Body of pancreas (tissue), 4 donors: ENCODE measurements around the gene CCDC186. TPM values are rescaled to one million over a fixed set of nuclear protein-coding genes. Genes with fewer than 3 reads are reported as not detected.

Experiments used
- ATAC-seq: fragments of 150-250 bp; one replicate; pipeline ENCODE4 v1.9.1; 2016
- DNase-seq, 4 donors: peaks; one replicate each; pipeline ENCODE4 v3.0.0-alpha.2; 2019
- H3K27ac ChIP-seq, 4 donors: fragments of 200-600 bp; sonication (generic); 1 replicate in 3 of 4; 2 replicates in 1 of 4; pipeline versions ENCODE4 v1.5.1 to v1.6.1; 2016 to 2019; ENCODE audit warnings: mild to moderate bottlenecking in 1 of 4, mixed read lengths in 1 of 4, moderate library complexity in 1 of 4
- H3K27me3 ChIP-seq, 2 donors: fragments of 200-600 bp; sonication (generic); one replicate each; pipeline ENCODE4 v1.6.0; 2016; ENCODE audit warnings: mild to moderate bottlenecking in 1 of 2
- H3K36me3 ChIP-seq, 2 donors: fragments of 200-600 bp; sonication (generic); replicated peaks in 1 of 2; 2 replicates each; pipeline ENCODE4 v1.5.1; 2016; ENCODE audit warnings: low read depth in 2 of 2; ENCODE audit not compliant: insufficient read depth in 1 of 2
- H3K4me1 ChIP-seq: fragments of 200-600 bp; sonication (generic); one replicate; pipeline ENCODE4 v1.6.0; 2016
- H3K4me3 ChIP-seq, 2 donors: fragments of 200-600 bp; sonication (generic); 1 replicate in 1 of 2; 2 replicates in 1 of 2; pipeline ENCODE4 v1.5.1; 2016 to 2019
- H3K9me3 ChIP-seq, 3 donors: fragments of 200-600 bp; sonication (generic); 1 replicate in 2 of 3; 2 replicates in 1 of 3; pipeline ENCODE4 v1.5.1; 2016
- CTCF ChIP-seq, 7 experiments: fragments of 450-650 bp in 4 of 7; fragments of 200-600 bp in 3 of 7; sonication (generic) in 3 of 7; IDR thresholded peaks; one replicate each; pipeline ENCODE4 v1.5.1; 2016 to 2019; ENCODE audit warnings: antibody characterized with exemption in 7 of 7
- POLR2A ChIP-seq, 3 donors: fragments of 450-650 bp; IDR thresholded peaks; one replicate each; pipeline ENCODE4 v1.6.1; 2016; ENCODE audit warnings: antibody characterized with exemption in 3 of 3, mild to moderate bottlenecking in 2 of 3
- WGBS, 2 donors: methylation state at CpG; one replicate each; pipeline ENCODE4 v1.1.5; 2017; 5-methylcytosine and 5-hydroxymethylcytosine counted together
- intact Hi-C: fragments of 100-400 bp; cut with DNase I; formaldehyde crosslinking; loops from one replicate; pipeline ENCODE4 v1.15.1; 2023
- total RNA-seq, 2 donors: library from RNA; depleted of rRNA; stranded (reverse); fragments of >200 nt; gene quantifications; one replicate each; pipeline ENCODE4 v1.1.0, GENCODE V29; 2016

Gene CCDC186
- total RNA-seq, 2 donors from 2014 or later, result 42.3 to 53.4 TPM

GRCh38 chr10:114212153-114212552 is 38.1 kb upstream of the CCDC186 start:
- H3K27ac ChIP-seq, result no peak overlapping the region
- no peak for DNase-seq
- H3K27me3 ChIP-seq, result no peaks in the 10 kb centered on the region
- ATAC-seq, result no peak
- H3K9me3 ChIP-seq, result no peaks in the 10 kb centered on the region
- no peak overlapping the region for H3K4me3 ChIP-seq
- no peaks in the 10 kb centered on the region for H3K4me1 ChIP-seq
- WGBS, 2 donors, result 71 to 79% methylated on average over 2 of the region's 2 CpGs
- intact Hi-C loops, result no loop called here
- no peaks in the 10 kb centered on the region for H3K36me3 ChIP-seq
- TF ChIP-seq POLR2A (IDR thresholded peaks at IDR 0.05) (no peak), CTCF (IDR thresholded peaks at IDR 0.05) (no peak)

GRCh38 chr10:114208351-114208750 is 34.3 kb upstream of the CCDC186 start:
- WGBS, 2 donors, result 95 to 96% methylated on average over 2 of the region's 2 CpGs

GRCh38 chr10:114207349-114207748 is 33.3 kb upstream of the CCDC186 start:
- no peak for TF ChIP-seq POLR2A (IDR thresholded peaks at IDR 0.05)
- TF ChIP-seq CTCF (IDR thresholded peaks at IDR 0.05), result no peak
- intact Hi-C loops, result no loop called here
- 61 to 86% methylated on average over 1 of the region's 1 CpG for WGBS, 2 donors
- Histone ChIP-seq H3K27ac (no peak overlapping the region), H3K36me3 (no peaks in the 10 kb centered on the region), H3K4me1 (no peaks in the 10 kb centered on the region), H3K4me3 (no peak overlapping the region), H3K9me3 (no peaks in the 10 kb centered on the region), H3K27me3 (no peaks in the 10 kb centered on the region)
- ATAC-seq (no peak), DNase-seq (no peak)

More at GRCh38 chr10:114208351-114208750, 34.3 kb upstream of the CCDC186 start:
- H3K4me1 ChIP-seq, result no peaks in the 10 kb centered on the region
- DNase-seq (no peak), ATAC-seq (no peak)
- H3K36me3 ChIP-seq, result no peaks in the 10 kb centered on the region
- no peak overlapping the region for H3K4me3 ChIP-seq
- no peaks in the 10 kb centered on the region for H3K9me3 ChIP-seq
- intact Hi-C loops, result no loop called here
- no peaks in the 10 kb centered on the region for H3K27me3 ChIP-seq
- no peak overlapping the region for H3K27ac ChIP-seq
- TF ChIP-seq POLR2A (IDR thresholded peaks at IDR 0.05), result no peak
- no peak for TF ChIP-seq CTCF (IDR thresholded peaks at IDR 0.05)

GRCh38 chr10:114206902-114207301 is 32.9 kb upstream of the CCDC186 start:
- Histone ChIP-seq H3K36me3 (no peaks in the 10 kb centered on the region), H3K9me3 (no peaks in the 10 kb centered on the region), H3K4me3 (no peak overlapping the region), H3K4me1 (no peaks in the 10 kb centered on the region), H3K27me3 (no peaks in the 10 kb centered on the region), H3K27ac (no peak overlapping the region)
- intact Hi-C loops, result no loop called here
- no peak for DNase-seq
- WGBS, 2 donors, result 55 to 69% methylated on average over 2 of the region's 2 CpGs
- ATAC-seq, result no peak
- no peak for TF ChIP-seq CTCF (IDR thresholded peaks at IDR 0.05)
- no peak for TF ChIP-seq POLR2A (IDR thresholded peaks at IDR 0.05)

GRCh38 chr10:114202812-114203211 is 28.8 kb upstream of the CCDC186 start:
- ATAC-seq, result no peak
- Histone ChIP-seq H3K9me3 (no peaks in the 10 kb centered on the region), H3K27ac (no peak overlapping the region), H3K27me3 (no peaks in the 10 kb centered on the region), H3K4me3 (no peak overlapping the region), H3K36me3 (no peaks in the 10 kb centered on the region), H3K4me1 (no peaks in the 10 kb centered on the region)
- WGBS, 2 donors, result 77 to 82% methylated on average over 3 of the region's 3 CpGs
- no peak for DNase-seq
- intact Hi-C loops, result no loop called here
- no peak for TF ChIP-seq POLR2A (IDR thresholded peaks at IDR 0.05)
- TF ChIP-seq CTCF (IDR thresholded peaks at IDR 0.05), result no peak
